ENCODE measurements around the gene EYA2.

Gene EYA2

GRCh38 chr20:46850416-46850815, 44.2 kb upstream of the EYA2 start:
- H2AFZ ChIP-seq (ENCODE audit: low read length), result no peak overlapping the region
- no peaks in the 10 kb centered on the region for H3K27me3 ChIP-seq (ENCODE audit: control insufficient read depth in 3 of 3, insufficient read depth in 3 of 3, low read depth in 1 of 3, low read length in 3 of 3)
- no peaks in the 10 kb centered on the region for H3K9me3 ChIP-seq (replicated peaks in 1 of 2; ENCODE audit: control insufficient read depth in 2 of 2, insufficient read depth in 1 of 2, low read depth in 1 of 2, low read length in 2 of 2)
- no peak overlapping the region for H3K4me2 ChIP-seq (ENCODE audit: insufficient read depth, low read length, poor library complexity, severe bottlenecking)
- DNase-seq (ENCODE audit: low spot score), result no peak
- no peak overlapping the region for H2BK15ac ChIP-seq (ENCODE audit: low read length)
- no peak overlapping the region for H4K8ac ChIP-seq (ENCODE audit: low read depth, low read length)
- H3K79me1 ChIP-seq (ENCODE audit: low read depth, low read length), result no peaks in the 10 kb centered on the region
- no peak overlapping the region for H4K91ac ChIP-seq (ENCODE audit: low read depth, low read length, poor library complexity)
- no peak overlapping the region for H3K27ac ChIP-seq (replicated peaks; ENCODE audit: low read length)
- H3K14ac ChIP-seq (ENCODE audit: low read length), result no peak overlapping the region
- no peak overlapping the region for H3K23ac ChIP-seq (ENCODE audit: low read depth, low read length, poor library complexity)
- no peak overlapping the region for H3K4ac ChIP-seq (ENCODE audit: low read length)
- no peak overlapping the region for H3K4me3 ChIP-seq (ENCODE audit: low read length in 2 of 2)
- WGBS, 2 donors (ENCODE audit: extremely low coverage in 2 of 2, insufficient read length in 2 of 2, insufficient replicate concordance in 1 of 2), result no CpG with 5 or more reads among the region's 10 CpGs
- H2BK12ac ChIP-seq (ENCODE audit: low read length), result no peak overlapping the region
- H2AK5ac ChIP-seq (ENCODE audit: low read depth, low read length), result no peak overlapping the region
- H2BK5ac ChIP-seq (ENCODE audit: low read length), result no peak overlapping the region
- no peak overlapping the region for H3K18ac ChIP-seq (ENCODE audit: low read length)
- H3K4me1 ChIP-seq (ENCODE audit: control insufficient read depth in 2 of 2, insufficient read depth in 1 of 2, low read depth in 1 of 2, low read length in 2 of 2), result peaks cover 0 to 5% of the 10 kb centered on the region in 2 donors
- no peaks in the 10 kb centered on the region for H3K36me3 ChIP-seq (replicated peaks in 1 of 2; ENCODE audit: control insufficient read depth in 2 of 2, insufficient read depth in 2 of 2, low read length in 2 of 2)
- no peak overlapping the region for H3K9ac ChIP-seq (ENCODE audit: low read depth, low read length, poor library complexity)
- no peak overlapping the region for H2BK120ac ChIP-seq (ENCODE audit: low read depth, low read length)

GRCh38 chr20:46850896-46851295, 43.7 kb upstream of the EYA2 start:
- Histone ChIP-seq H3K4me2 (ENCODE audit: insufficient read depth, low read length, poor library complexity, severe bottlenecking) (no peak overlapping the region), H3K27me3 (ENCODE audit: control insufficient read depth in 3 of 3, insufficient read depth in 3 of 3, low read depth in 1 of 3, low read length in 3 of 3) (no peaks in the 10 kb centered on the region)

GRCh38 chr20:46851746-46852145, 42.9 kb upstream of the EYA2 start:
- no peak overlapping the region for H3K18ac ChIP-seq (ENCODE audit: low read length)
- H2AK5ac ChIP-seq (ENCODE audit: low read depth, low read length), result no peak overlapping the region
- WGBS, 2 donors (ENCODE audit: extremely low coverage in 2 of 2, insufficient read length in 2 of 2, insufficient replicate concordance in 1 of 2), result no CpG with 5 or more reads among the region's 4 CpGs

More at GRCh38 chr20:46850896-46851295, 43.7 kb upstream of the EYA2 start:
- Histone ChIP-seq H3K9ac (ENCODE audit: low read depth, low read length, poor library complexity) (no peak overlapping the region), H2AK5ac (ENCODE audit: low read depth, low read length) (no peak overlapping the region), H3K4ac (ENCODE audit: low read length) (no peak overlapping the region), H3K79me1 (ENCODE audit: low read depth, low read length) (no peaks in the 10 kb centered on the region), H4K8ac (ENCODE audit: low read depth, low read length) (no peak overlapping the region), H3K14ac (ENCODE audit: low read length) (no peak overlapping the region), H3K18ac (ENCODE audit: low read length) (no peak overlapping the region), H2BK5ac (ENCODE audit: low read length) (no peak overlapping the region), H2BK12ac (ENCODE audit: low read length) (no peak overlapping the region), H2AFZ (ENCODE audit: low read length) (no peak overlapping the region), H3K23ac (ENCODE audit: low read depth, low read length, poor library complexity) (no peak overlapping the region), H3K36me3 (replicated peaks in 1 of 2; ENCODE audit: control insufficient read depth in 2 of 2, insufficient read depth in 2 of 2, low read length in 2 of 2) (no peaks in the 10 kb centered on the region), H4K91ac (ENCODE audit: low read depth, low read length, poor library complexity) (no peak overlapping the region), H3K9me3 (replicated peaks in 1 of 2; ENCODE audit: control insufficient read depth in 2 of 2, insufficient read depth in 1 of 2, low read depth in 1 of 2, low read length in 2 of 2) (no peaks in the 10 kb centered on the region), H2BK120ac (ENCODE audit: low read depth, low read length) (no peak overlapping the region), H3K27ac (replicated peaks; ENCODE audit: low read length) (no peak overlapping the region), H3K4me1 (ENCODE audit: control insufficient read depth in 2 of 2, insufficient read depth in 1 of 2, low read depth in 1 of 2, low read length in 2 of 2) (peaks cover 0 to 5% of the 10 kb centered on the region in 2 donors), H3K4me3 (ENCODE audit: low read length in 2 of 2) (no peak overlapping the region), H2BK15ac (ENCODE audit: low read length) (no peak overlapping the region)
- no CpG with 5 or more reads among the region's 7 CpGs for WGBS, 2 donors (ENCODE audit: extremely low coverage in 2 of 2, insufficient read length in 2 of 2, insufficient replicate concordance in 1 of 2)
- no peak for DNase-seq (ENCODE audit: low spot score)

GRCh38 chr20:46852313-46852712, 42.3 kb upstream of the EYA2 start:
- no CpG with 5 or more reads among the region's 4 CpGs for WGBS, 2 donors (ENCODE audit: extremely low coverage in 2 of 2, insufficient read length in 2 of 2, insufficient replicate concordance in 1 of 2)
- no peak overlapping the region for H3K9ac ChIP-seq (ENCODE audit: low read depth, low read length, poor library complexity)
- H3K23ac ChIP-seq (ENCODE audit: low read depth, low read length, poor library complexity), result no peak overlapping the region
- H2BK15ac ChIP-seq (ENCODE audit: low read length), result no peak overlapping the region
- no peak overlapping the region for H3K4me2 ChIP-seq (ENCODE audit: insufficient read depth, low read length, poor library complexity, severe bottlenecking)
- H3K27ac ChIP-seq (replicated peaks; ENCODE audit: low read length), result no peak overlapping the region
- peaks cover 0 to 5% of the 10 kb centered on the region in 2 donors for H3K4me1 ChIP-seq (ENCODE audit: control insufficient read depth in 2 of 2, insufficient read depth in 1 of 2, low read depth in 1 of 2, low read length in 2 of 2)
- H2AK5ac ChIP-seq (ENCODE audit: low read depth, low read length), result no peak overlapping the region
- H2BK120ac ChIP-seq (ENCODE audit: low read depth, low read length), result no peak overlapping the region
- no peak for DNase-seq (ENCODE audit: low spot score)
- no peak overlapping the region for H2BK5ac ChIP-seq (ENCODE audit: low read length)
- no peak overlapping the region for H3K4me3 ChIP-seq (ENCODE audit: low read length in 2 of 2)
- no peaks in the 10 kb centered on the region for H3K27me3 ChIP-seq (ENCODE audit: control insufficient read depth in 3 of 3, insufficient read depth in 3 of 3, low read depth in 1 of 3, low read length in 3 of 3)
- H2BK12ac ChIP-seq (ENCODE audit: low read length), result no peak overlapping the region
- H3K18ac ChIP-seq (ENCODE audit: low read length), result no peak overlapping the region
- no peak overlapping the region for H3K4ac ChIP-seq (ENCODE audit: low read length)
- H3K9me3 ChIP-seq (replicated peaks in 1 of 2; ENCODE audit: control insufficient read depth in 2 of 2, insufficient read depth in 1 of 2, low read depth in 1 of 2, low read length in 2 of 2), result no peaks in the 10 kb centered on the region
- no peak overlapping the region for H4K8ac ChIP-seq (ENCODE audit: low read depth, low read length)
- no peak overlapping the region for H3K14ac ChIP-seq (ENCODE audit: low read length)
- H4K91ac ChIP-seq (ENCODE audit: low read depth, low read length, poor library complexity), result no peak overlapping the region
- H3K79me1 ChIP-seq (ENCODE audit: low read depth, low read length), result no peaks in the 10 kb centered on the region
- H2AFZ ChIP-seq (ENCODE audit: low read length), result no peak overlapping the region
- H3K36me3 ChIP-seq (replicated peaks in 1 of 2; ENCODE audit: control insufficient read depth in 2 of 2, insufficient read depth in 2 of 2, low read length in 2 of 2), result no peaks in the 10 kb centered on the region

More at GRCh38 chr20:46851746-46852145, 42.9 kb upstream of the EYA2 start:
- H3K9ac ChIP-seq (ENCODE audit: low read depth, low read length, poor library complexity), result no peak overlapping the region
- H3K9me3 ChIP-seq (replicated peaks in 1 of 2; ENCODE audit: control insufficient read depth in 2 of 2, insufficient read depth in 1 of 2, low read depth in 1 of 2, low read length in 2 of 2), result no peaks in the 10 kb centered on the region
- no peak overlapping the region for H2BK15ac ChIP-seq (ENCODE audit: low read length)
- no peak overlapping the region for H3K23ac ChIP-seq (ENCODE audit: low read depth, low read length, poor library complexity)
- H2AFZ ChIP-seq (ENCODE audit: low read length), result no peak overlapping the region
- H3K14ac ChIP-seq (ENCODE audit: low read length), result no peak overlapping the region
- no peak overlapping the region for H3K27ac ChIP-seq (replicated peaks; ENCODE audit: low read length)
- H3K4ac ChIP-seq (ENCODE audit: low read length), result no peak overlapping the region
- no peaks in the 10 kb centered on the region for H3K79me1 ChIP-seq (ENCODE audit: low read depth, low read length)
- no peak overlapping the region for H4K91ac ChIP-seq (ENCODE audit: low read depth, low read length, poor library complexity)
- no peaks in the 10 kb centered on the region for H3K27me3 ChIP-seq (ENCODE audit: control insufficient read depth in 3 of 3, insufficient read depth in 3 of 3, low read depth in 1 of 3, low read length in 3 of 3)
- H3K4me1 ChIP-seq (ENCODE audit: control insufficient read depth in 2 of 2, insufficient read depth in 1 of 2, low read depth in 1 of 2, low read length in 2 of 2), result peaks cover 0 to 5% of the 10 kb centered on the region in 2 donors
- H3K36me3 ChIP-seq (replicated peaks in 1 of 2; ENCODE audit: control insufficient read depth in 2 of 2, insufficient read depth in 2 of 2, low read length in 2 of 2), result no peaks in the 10 kb centered on the region
- no peak overlapping the region for H2BK120ac ChIP-seq (ENCODE audit: low read depth, low read length)
- no peak for DNase-seq (ENCODE audit: low spot score)
- H2BK12ac ChIP-seq (ENCODE audit: low read length), result no peak overlapping the region
- no peak overlapping the region for H3K4me3 ChIP-seq (ENCODE audit: low read length in 2 of 2)
- no peak overlapping the region for H2BK5ac ChIP-seq (ENCODE audit: low read length)
- H3K4me2 ChIP-seq (ENCODE audit: insufficient read depth, low read length, poor library complexity, severe bottlenecking), result no peak overlapping the region
- H4K8ac ChIP-seq (ENCODE audit: low read depth, low read length), result no peak overlapping the region

Measured in neuronal stem cell (in vitro differentiated cells).